LNCaP clone FGC (cell line): ENCODE measurements around the gene SLC25A21.

Experiments
- DNase-seq: peaks from one replicate; pipeline ENCODE4 v3.0.0-alpha.2; 2011; ENCODE audit warnings: low read depth
- H3K4me3 ChIP-seq: 2 replicates; pipeline ENCODE4 v1.5.1; 2011; ENCODE audit warnings: mild to moderate bottlenecking, low read depth, low read length, control low read depth
- CTCF ChIP-seq: IDR thresholded peaks from 2 replicates; pipeline ENCODE4 v1.5.1; 2012; ENCODE audit warnings: mild to moderate bottlenecking; ENCODE audit not compliant: control insufficient read depth, insufficient read depth; ENCODE audit errors: extremely low read depth

SLC25A21 gene

GRCh38 chr14:36944307-36945010, 227.9 kb downstream of the SLC25A21 start:
- DNase-seq: no peak
- no peak for TF ChIP-seq CTCF
- H3K4me3 ChIP-seq: no peak overlapping the region

- no peak for TF ChIP-seq CTCF
- no peak overlapping the region for H3K4me3 ChIP-seq
- no peak for DNase-seq
Observed at GRCh38 chr14:36942522-36943245, 229.7 kb downstream of the SLC25A21 start.

- TF ChIP-seq CTCF: peak; percentile 97
- H3K4me3 ChIP-seq: no peak overlapping the region
- peak; percentile 54 for DNase-seq
Observed at GRCh38 chr14:36941783-36942521, 230.5 kb downstream of the SLC25A21 start.

- no peak for TF ChIP-seq CTCF
- H3K4me3 ChIP-seq: no peak overlapping the region
- DNase-seq: no peak
Observed at GRCh38 chr14:36940476-36940875, 231.9 kb downstream of the SLC25A21 start.

- no peak for TF ChIP-seq CTCF
- no peak overlapping the region for H3K4me3 ChIP-seq
- DNase-seq: no peak
Observed at GRCh38 chr14:36939265-36939664, 233.1 kb downstream of the SLC25A21 start.

- no peak overlapping the region for H3K4me3 ChIP-seq
- TF ChIP-seq CTCF: no peak
- DNase-seq: no peak
Observed at GRCh38 chr14:36938678-36939077, 233.7 kb downstream of the SLC25A21 start.
